IMR-90 (cell line): ENCODE data around the gene RHBDL3. TPM values are rescaled to one million over a fixed set of nuclear protein-coding genes. Genes with fewer than 3 reads are reported as not detected.

ENCODE experiments used
- ATAC-seq: fragments of 200-7000 bp; cut with Tn5 transposase; 2 replicates; pipeline ENCODE4 v1.9.1; 2020; ENCODE audit warnings: low read depth, mild to moderate bottlenecking, moderate library complexity
- BruUV-seq: library from RNA; stranded (reverse); fragments of 400-500 nt; replicated peaks from 2 replicates; lab custom pipeline; 2021; lab: Mats Ljungman, UMichigan
- CTCF ChIA-PET: fragments of 300-600 bp; formaldehyde crosslinking; extraction: SDS; loops from one replicate; lab custom pipeline; 2021; ENCODE audit warnings: antibody characterized with exemption; lab: Yijun Ruan, JAX
- POLR2A ChIA-PET: fragments of 300-600 bp; sonication (Branson Sonifier 250); formaldehyde crosslinking; loops from one replicate; lab custom pipeline; 2022; ENCODE audit warnings: antibody characterized with exemption; ENCODE audit not compliant: unreplicated experiment; lab: Charles Lee
- DNase-seq: peaks from one replicate; pipeline ENCODE4 v3.0.0; 2013
- H2AFZ ChIP-seq: replicated peaks from 2 replicates; pipeline ENCODE3; 2013; ENCODE audit warnings: low read length, mild to moderate bottlenecking; ENCODE audit not compliant: poor library complexity
- H2AK5ac ChIP-seq: 2 replicates; pipeline ENCODE4 v1.6.1; 2013; ENCODE audit warnings: low read depth, low read length, inconsistent platforms
- H2AK9ac ChIP-seq: replicated peaks from 2 replicates; pipeline ENCODE3; 2013; ENCODE audit warnings: mild to moderate bottlenecking, low read depth, low read length, moderate library complexity; ENCODE audit not compliant: poor library complexity
- H2BK120ac ChIP-seq: 2 replicates; pipeline ENCODE4 v1.6.1; 2013; ENCODE audit warnings: low read depth, low read length, inconsistent platforms
- H2BK15ac ChIP-seq: 3 replicates; pipeline ENCODE4 v1.6.1; 2013; ENCODE audit warnings: low read depth, low read length, inconsistent platforms
- H2BK20ac ChIP-seq: 2 replicates; pipeline ENCODE4 v1.6.1; 2013; ENCODE audit warnings: low read depth, mild to moderate bottlenecking, inconsistent platforms, low read length, moderate library complexity
- H2BK5ac ChIP-seq: 2 replicates; pipeline ENCODE4 v1.6.1; 2013; ENCODE audit warnings: mild to moderate bottlenecking, low read depth, low read length, inconsistent platforms; ENCODE audit not compliant: poor library complexity, severe bottlenecking
- H3K14ac ChIP-seq: replicated peaks from 2 replicates; pipeline ENCODE4 v1.6.1; 2013; ENCODE audit warnings: low read depth, low read length, inconsistent platforms
- H3K18ac ChIP-seq: 2 replicates; pipeline ENCODE4 v1.6.1; 2013; ENCODE audit warnings: low read depth, low read length, control low read depth
- H3K23ac ChIP-seq: 2 replicates; pipeline ENCODE4 v1.6.1; 2013; ENCODE audit warnings: low read depth, low read length, inconsistent platforms
- H3K27ac ChIP-seq: 2 replicates; pipeline ENCODE4 v1.5.1; 2013; ENCODE audit warnings: mild to moderate bottlenecking, control low read depth, low read length; ENCODE audit not compliant: insufficient read depth
- H3K27me3 ChIP-seq: 2 replicates; pipeline ENCODE4 v1.6.1; 2013; ENCODE audit warnings: low read length; ENCODE audit not compliant: control insufficient read depth, insufficient read depth
- H3K36me3 ChIP-seq: 2 replicates; pipeline ENCODE4 v1.6.1; 2013; ENCODE audit warnings: low read length, mixed read lengths; ENCODE audit not compliant: control insufficient read depth, insufficient read depth
- H3K4ac ChIP-seq: 2 replicates; pipeline ENCODE4 v1.6.1; 2013; ENCODE audit warnings: low read depth, low read length, inconsistent platforms
- H3K4me1 ChIP-seq: 2 replicates; pipeline ENCODE4 v1.6.1; 2013; ENCODE audit warnings: low read length, mixed read lengths; ENCODE audit not compliant: control insufficient read depth, insufficient read depth
- H3K4me2 ChIP-seq: 2 replicates; pipeline ENCODE4 v1.6.1; 2013; ENCODE audit warnings: low read depth, mild to moderate bottlenecking, control low read depth, low read length, moderate library complexity
- H3K4me3 ChIP-seq: 2 replicates; pipeline ENCODE4 v1.5.1; 2013; ENCODE audit warnings: low read depth, mild to moderate bottlenecking, control low read depth, low read length, moderate library complexity; ENCODE audit not compliant: insufficient read depth
- H3K56ac ChIP-seq: 2 replicates; pipeline ENCODE4 v1.6.1; 2013; ENCODE audit warnings: low read length, inconsistent platforms; ENCODE audit not compliant: insufficient read depth; ENCODE audit errors: extremely low read depth
- H3K79me1 ChIP-seq, 2 experiments: 2 replicates each; pipeline ENCODE4 v1.6.1; 2013; ENCODE audit warnings: low read length in 2 of 2, inconsistent platforms in 1 of 2, low read depth in 1 of 2
- H3K9ac ChIP-seq: 2 replicates; pipeline ENCODE4 v1.6.1; 2013; ENCODE audit warnings: low read depth, low read length, control low read depth
- H3K9me1 ChIP-seq: 2 replicates; pipeline ENCODE4 v1.6.1; 2013; ENCODE audit warnings: low read length, inconsistent platforms; ENCODE audit not compliant: insufficient read depth
- H3K9me3 ChIP-seq: 2 replicates; pipeline ENCODE4 v1.6.1; 2013; ENCODE audit warnings: low read length; ENCODE audit not compliant: control insufficient read depth, insufficient read depth
- H4K20me1 ChIP-seq: 2 replicates; pipeline ENCODE4 v1.6.1; 2013; ENCODE audit warnings: low read length, inconsistent platforms; ENCODE audit not compliant: insufficient read depth
- H4K5ac ChIP-seq: 2 replicates; pipeline ENCODE4 v1.6.1; 2013; ENCODE audit warnings: mild to moderate bottlenecking, low read depth, low read length, control low read depth
- H4K8ac ChIP-seq, 2 experiments: 2 replicates each; pipeline ENCODE4 v1.6.1; 2013; ENCODE audit warnings: low read depth in 2 of 2, low read length in 2 of 2, control low read depth in 1 of 2, inconsistent platforms in 1 of 2
- H4K91ac ChIP-seq: 2 replicates; pipeline ENCODE4 v1.6.1; 2013; ENCODE audit warnings: low read depth, low read length, inconsistent platforms; ENCODE audit not compliant: insufficient read depth
- BHLHE40 ChIP-seq: fragments of 150-350 bp; IDR thresholded peaks from 2 replicates; pipeline ENCODE4 v1.6.1; 2016; ENCODE audit warnings: mild to moderate bottlenecking, low read depth, low read length
- MAFK ChIP-seq: IDR thresholded peaks from 2 replicates; pipeline ENCODE4 v1.6.1; 2012; ENCODE audit warnings: low read depth, low read length, improper control_type of control experiment
- MAZ ChIP-seq: IDR thresholded peaks from 2 replicates; pipeline ENCODE4 v1.6.1; 2012; ENCODE audit warnings: low read depth, mild to moderate bottlenecking, low read length, improper control_type of control experiment, moderate library complexity, borderline replicate concordance
- MXI1 ChIP-seq: IDR thresholded peaks from 2 replicates; pipeline ENCODE4 v1.6.1; 2012; ENCODE audit warnings: low read depth, mild to moderate bottlenecking, low read length, moderate library complexity, borderline replicate concordance
- RAD21 ChIP-seq: IDR thresholded peaks from 2 replicates; pipeline ENCODE4 v1.6.1; 2012; ENCODE audit warnings: low read length, improper control_type of control experiment
- RFX5 ChIP-seq: IDR thresholded peaks from 2 replicates; pipeline ENCODE4 v1.8.0; 2012; ENCODE audit warnings: low read depth, mild to moderate bottlenecking, low read length, moderate library complexity
- WGBS, 2 experiments: methylation state at CpG; one replicate each; pipeline versions ENCODE4 v1.1.5 to v1.1.7; 2013; ENCODE audit warnings: missing lambda C conversion rate in 2 of 2; ENCODE audit not compliant: insufficient read length in 1 of 2; ENCODE audit errors: extremely low coverage in 2 of 2; 5-methylcytosine and 5-hydroxymethylcytosine counted together
- dilution Hi-C: fragments of 300-500 bp; cut with HindIII; formaldehyde crosslinking; loops from one replicate; pipeline ENCODE4 v1.14.3; 2018; ENCODE audit warnings: low sequenced_read_pairs; ENCODE audit not compliant: unreplicated experiment
- in situ Hi-C: fragments of 300-500 bp; cut with MboI; formaldehyde crosslinking; loops from 3 replicates; pipeline ENCODE4 v1.14.3; 2019; ENCODE audit warnings: low sequenced_read_pairs, inconsistent platforms, mixed read lengths
- intact Hi-C: fragments of 100-400 bp; cut with micrococcal nuclease; formaldehyde crosslinking; loops from 2 replicates; pipeline ENCODE4 v1.10.0; 2022
- polyA plus RNA-seq, 3 experiments: library from polyadenylated mRNA; depleted of rRNA; stranded (reverse); fragments of >200 nt; gene quantifications; 2 replicates each; pipeline ENCODE4 v1.2.3, GENCODE V29; 2012; ENCODE audit warnings: low replicate concordance in 1 of 3
- total RNA-seq: library from RNA; depleted of rRNA; stranded (reverse); fragments of >200 nt; gene quantifications from 2 replicates; pipeline ENCODE4 v1.2.3, GENCODE V29; 2012

Gene RHBDL3
- total and polyA plus RNA-seq, 2 of the 4 experiments (the other 2 are of a cell fraction): 0.09 to 0.18 TPM

DNA sequence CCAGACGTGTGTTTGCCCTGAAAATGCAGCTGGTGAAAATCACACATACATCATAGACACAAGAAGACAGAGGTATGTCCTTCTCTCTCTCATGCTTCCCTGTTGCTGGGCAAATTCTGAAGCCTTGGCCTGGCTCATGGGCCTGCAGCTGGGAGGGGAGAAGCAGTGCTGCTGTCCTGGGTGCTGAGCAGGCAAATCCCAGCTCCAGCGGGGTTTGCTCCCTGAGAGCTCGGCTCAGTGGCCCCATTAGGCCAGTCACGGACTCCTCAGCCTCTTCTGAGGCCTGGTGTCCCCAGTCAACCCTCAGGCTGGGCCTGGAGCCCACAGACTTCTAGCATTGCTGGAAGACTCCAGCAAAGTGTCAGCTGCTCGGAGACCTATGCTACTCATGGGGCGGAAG, 11.7 kb downstream of the RHBDL3 start:
- Histone ChIP-seq H3K27me3 (peaks cover 30% of the 10 kb centered on the region), H2BK20ac (no peak overlapping the region), H3K23ac (no peak overlapping the region), H3K27ac (no peak overlapping the region), H3K9ac (no peak overlapping the region), H3K4ac (no peak overlapping the region), H4K20me1 (peaks cover 3% of the 10 kb centered on the region), H3K9me3 (no peaks in the 10 kb centered on the region), H3K4me3 (no peak overlapping the region), H2BK15ac (no peak overlapping the region), H2AK9ac (no peak overlapping the region), H3K56ac (no peak overlapping the region), H3K4me1 (peaks cover 7% of the 10 kb centered on the region), H3K79me1 (no peaks in the 10 kb centered on the region), H3K14ac (no peak overlapping the region), H3K36me3 (no peaks in the 10 kb centered on the region), H2AK5ac (no peak overlapping the region), H2BK120ac (no peak overlapping the region), H3K9me1 (peaks cover 7% of the 10 kb centered on the region; the same call in 1 of the 2 replicates), H3K18ac (no peak overlapping the region), H3K4me2 (no peak overlapping the region), H2BK5ac (no peak overlapping the region), H4K8ac (no peak overlapping the region), H2AFZ (no peak overlapping the region), H4K5ac (no peak overlapping the region), H4K91ac (no peak overlapping the region)
- in situ Hi-C loops (no loop called here), intact Hi-C loops (no loop called here), dilution Hi-C loops (no loop called here)
- ATAC-seq (peak; percentile 80), DNase-seq (peak; percentile 61)
- POLR2A ChIA-PET: no interaction called here
- CTCF ChIA-PET: no interaction called here
- TF ChIP-seq RFX5 (peak; percentile 66), MXI1 (peak; percentile 46; the same call in 1 of the 2 replicates), MAZ (0 out of 2 replicates have a peak, but pooled peaks have one; percentile 19), BHLHE40 (no peak), MAFK (peak; percentile 70), RAD21 (no peak)
- 69% methylated on average over 3 of the region's 6 CpGs; no CpG with 5 or more reads in 1 of the 2 experiments for WGBS, 2 experiments
- no TSS peak for BruUV-seq
